ENCODE results near the gene OLFML3. TPM values are rescaled to one million over a fixed set of nuclear protein-coding genes. Genes with fewer than 3 reads are reported as not detected.

The OLFML3 gene
- total RNA-seq, 4 donors from 2014 or later = 3.3 to 12.0 (median 7.8) TPM

- peaks cover 0 to 43% (median 10%) of the 10 kb centered on the region in 4 donors for H3K4me1 ChIP-seq
- DNase-seq = no peak
- TF ChIP-seq CTCF (IDR thresholded peaks at IDR 0.05) (no peak), POLR2A (IDR thresholded peaks at IDR 0.05) (no peak)
Observed at GRCh38 chr1:113934511-113935055, 44.7 kb upstream of the OLFML3 start.

GRCh38 chr1:113935176-113935575, 44.1 kb upstream of the OLFML3 start:
- H3K4me1 ChIP-seq = peaks cover 0 to 43% (median 10%) of the 10 kb centered on the region in 4 donors
- no peaks in the 10 kb centered on the region for H3K9me3 ChIP-seq
- TF ChIP-seq POLR2A (IDR thresholded peaks at IDR 0.05) (no peak), CTCF (IDR thresholded peaks at IDR 0.05) (no peak)
- no peak overlapping the region for H3K4me3 ChIP-seq
- DNase-seq = no peak
- H3K27ac ChIP-seq = no peak overlapping the region
- H3K27me3 ChIP-seq = no peaks in the 10 kb centered on the region
- H3K36me3 ChIP-seq = no peaks in the 10 kb centered on the region

More at GRCh38 chr1:113934511-113935055, 44.7 kb upstream of the OLFML3 start:
- no peak overlapping the region for H3K4me3 ChIP-seq
- H3K27me3 ChIP-seq = no peaks in the 10 kb centered on the region
- no peak overlapping the region for H3K27ac ChIP-seq
- no peaks in the 10 kb centered on the region for H3K36me3 ChIP-seq
- H3K9me3 ChIP-seq = no peaks in the 10 kb centered on the region

- Histone ChIP-seq H3K27me3 (no peaks in the 10 kb centered on the region), H3K4me1 (peaks cover 0 to 38% (median 7%) of the 10 kb centered on the region in 4 donors), H3K9me3 (no peaks in the 10 kb centered on the region), H3K27ac (no peak overlapping the region), H3K36me3 (no peaks in the 10 kb centered on the region), H3K4me3 (no peak overlapping the region)
- no peak for DNase-seq
- TF ChIP-seq CTCF (IDR thresholded peaks at IDR 0.05) (no peak), POLR2A (IDR thresholded peaks at IDR 0.05) (no peak)
Observed at GRCh38 chr1:113935970-113936369, 43.3 kb upstream of the OLFML3 start.

- Histone ChIP-seq H3K27me3 (no peaks in the 10 kb centered on the region), H3K4me1 (peaks cover 0 to 28% (median 2%) of the 10 kb centered on the region in 4 donors), H3K4me3 (no peak overlapping the region), H3K36me3 (peaks cover 0 to 11% (median 0%) of the 10 kb centered on the region in 3 donors), H3K9me3 (no peaks in the 10 kb centered on the region), H3K27ac (no peak overlapping the region)
- TF ChIP-seq POLR2A (IDR thresholded peaks at IDR 0.05) = no peak
- no peak for TF ChIP-seq CTCF (IDR thresholded peaks at IDR 0.05)
- DNase-seq = no peak
Observed at GRCh38 chr1:113937146-113937545, 42.1 kb upstream of the OLFML3 start.

- H3K9me3 ChIP-seq = no peaks in the 10 kb centered on the region
- H3K4me1 ChIP-seq = peaks cover 0 to 22% (median 2%) of the 10 kb centered on the region in 4 donors
- no peak overlapping the region for H3K4me3 ChIP-seq
- no peaks in the 10 kb centered on the region for H3K27me3 ChIP-seq
- TF ChIP-seq CTCF (IDR thresholded peaks at IDR 0.05) = no peak
- TF ChIP-seq POLR2A (IDR thresholded peaks at IDR 0.05) = no peak
- peaks cover 0 to 17% (median 0%) of the 10 kb centered on the region in 3 donors for H3K36me3 ChIP-seq
- no peak for DNase-seq
- H3K27ac ChIP-seq = no peak overlapping the region
Observed at GRCh38 chr1:113938192-113938591, 41.1 kb upstream of the OLFML3 start.

Measured in Peyer's patch (tissue), 4 donors.